Tibial nerve (tissue), 4 donors: ENCODE results near the gene GGA3. TPM values are rescaled to one million over a fixed set of nuclear protein-coding genes. Genes with fewer than 3 reads are reported as not detected.

Experiments used
- DNase-seq, 2 donors: peaks; one replicate each; pipeline ENCODE4 v3.0.0-alpha.2; 2019; ENCODE audit warnings: low spot score in 2 of 2
- H3K27ac ChIP-seq, 4 donors: fragments of 200-600 bp; sonication (generic) in 3 of 4; one replicate each; pipeline ENCODE4 v1.5.1; 2017 to 2019; ENCODE audit warnings: mild to moderate bottlenecking in 1 of 4
- H3K27me3 ChIP-seq, 2 donors: fragments of 200-600 bp; sonication (generic) in 1 of 2; one replicate each; pipeline versions ENCODE4 v1.5.1 to v1.6.0; 2017 to 2019
- H3K36me3 ChIP-seq, 3 donors: fragments of 200-600 bp; sonication (generic); one replicate each; pipeline ENCODE4 v1.5.1; 2018 to 2019
- H3K4me1 ChIP-seq, 4 donors: fragments of 200-600 bp; sonication (generic) in 3 of 4; one replicate each; pipeline ENCODE4 v1.5.1; 2017 to 2019
- H3K4me3 ChIP-seq, 4 donors: fragments of 200-600 bp; sonication (generic) in 3 of 4; one replicate each; pipeline ENCODE4 v1.5.1; 2017 to 2019; ENCODE audit warnings: mild to moderate bottlenecking in 1 of 4, moderate library complexity in 1 of 4
- H3K9me3 ChIP-seq, 4 donors: fragments of 200-600 bp; sonication (generic) in 3 of 4; one replicate each; pipeline ENCODE4 v1.5.1; 2017 to 2019
- EP300 ChIP-seq, 2 donors: sonication (generic); formaldehyde crosslinking; IDR thresholded peaks; one replicate each; pipeline ENCODE4 v1.6.1; 2017; ENCODE audit warnings: antibody characterized with exemption in 2 of 2, mild to moderate bottlenecking in 1 of 2
- POLR2A ChIP-seq, 2 donors: fragments of 450-650 bp; IDR thresholded peaks; one replicate each; pipeline ENCODE4 v1.6.1; 2017; ENCODE audit warnings: antibody characterized with exemption in 2 of 2, mild to moderate bottlenecking in 2 of 2, moderate library complexity in 2 of 2
- WGBS, 2 donors: methylation state at CpG; one replicate each; pipeline ENCODE4 v1.1.5; 2018; 5-methylcytosine and 5-hydroxymethylcytosine counted together
- total RNA-seq, 4 donors: library from RNA; depleted of rRNA; stranded (reverse); fragments of >200 nt; gene quantifications; one replicate each; pipeline ENCODE4 v1.1.0, GENCODE V29; 2016
- TF ChIP-seq, protein P1 (sequence below), 5 experiments: fragments of 200-600 bp in 3 of 5; fragments of 450-650 bp in 2 of 5; sonication (generic) in 3 of 5; IDR thresholded peaks; one replicate each; pipeline ENCODE4 v1.5.1; 2016 to 2019; ENCODE audit warnings: antibody characterized with exemption in 5 of 5, mild to moderate bottlenecking in 3 of 5, moderate library complexity in 2 of 5

GGA3 gene
- total RNA-seq, 4 donors from 2014 or later: 45.5 to 66.0 (median 56.6) TPM

DNA sequence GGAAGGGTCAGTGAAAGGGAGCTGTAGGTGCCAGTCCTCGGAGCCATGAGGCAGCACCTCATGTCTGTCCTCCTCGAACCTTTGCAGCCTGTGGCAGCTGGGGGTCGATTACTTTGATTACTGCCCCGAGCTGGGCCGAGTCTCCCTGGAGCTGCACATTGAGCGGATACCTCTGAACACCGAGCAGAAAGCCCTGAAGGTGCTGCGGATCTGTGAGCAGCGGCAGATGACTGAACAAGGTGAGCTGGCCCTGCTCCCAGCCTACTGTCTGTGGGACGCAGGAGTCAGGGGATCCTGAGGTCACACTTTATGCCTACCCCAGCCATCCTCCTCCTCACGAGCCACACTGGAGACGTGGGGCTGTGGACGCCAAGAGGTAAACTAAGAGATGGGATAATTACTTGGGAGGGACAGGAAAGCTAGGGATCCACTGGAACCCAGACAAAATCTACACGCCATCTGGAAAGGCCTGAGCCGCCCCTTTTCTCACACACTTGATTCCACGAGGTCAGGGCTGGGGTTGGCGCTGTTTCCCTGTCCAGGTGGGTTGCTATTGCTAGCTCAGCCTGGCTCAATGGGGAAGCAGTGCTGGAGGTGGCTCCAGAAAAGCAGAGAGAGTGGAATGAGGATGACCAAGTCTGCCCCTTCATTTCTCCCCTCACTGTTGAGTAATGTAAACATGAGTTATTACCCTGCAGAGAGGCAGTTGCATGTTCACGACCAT, 29.5 kb downstream of the GGA3 start:
- WGBS, 2 donors: 90% methylated on average over 18 of the region's 18 CpGs
- Histone ChIP-seq H3K9me3 (no peaks in the 10 kb centered on the region), H3K36me3 (peaks cover 3 to 96% (median 36%) of the 10 kb centered on the region in 3 donors), H3K27ac (no peak overlapping the region), H3K27me3 (no peaks in the 10 kb centered on the region), H3K4me1 (no peaks in the 10 kb centered on the region), H3K4me3 (no peak overlapping the region)
- DNase-seq: no peak
- TF ChIP-seq, protein P1, sequence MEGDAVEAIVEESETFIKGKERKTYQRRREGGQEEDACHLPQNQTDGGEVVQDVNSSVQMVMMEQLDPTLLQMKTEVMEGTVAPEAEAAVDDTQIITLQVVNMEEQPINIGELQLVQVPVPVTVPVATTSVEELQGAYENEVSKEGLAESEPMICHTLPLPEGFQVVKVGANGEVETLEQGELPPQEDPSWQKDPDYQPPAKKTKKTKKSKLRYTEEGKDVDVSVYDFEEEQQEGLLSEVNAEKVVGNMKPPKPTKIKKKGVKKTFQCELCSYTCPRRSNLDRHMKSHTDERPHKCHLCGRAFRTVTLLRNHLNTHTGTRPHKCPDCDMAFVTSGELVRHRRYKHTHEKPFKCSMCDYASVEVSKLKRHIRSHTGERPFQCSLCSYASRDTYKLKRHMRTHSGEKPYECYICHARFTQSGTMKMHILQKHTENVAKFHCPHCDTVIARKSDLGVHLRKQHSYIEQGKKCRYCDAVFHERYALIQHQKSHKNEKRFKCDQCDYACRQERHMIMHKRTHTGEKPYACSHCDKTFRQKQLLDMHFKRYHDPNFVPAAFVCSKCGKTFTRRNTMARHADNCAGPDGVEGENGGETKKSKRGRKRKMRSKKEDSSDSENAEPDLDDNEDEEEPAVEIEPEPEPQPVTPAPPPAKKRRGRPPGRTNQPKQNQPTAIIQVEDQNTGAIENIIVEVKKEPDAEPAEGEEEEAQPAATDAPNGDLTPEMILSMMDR (IDR thresholded peaks at IDR 0.05): no peak
- TF ChIP-seq EP300 (IDR thresholded peaks at IDR 0.05): no peak
- no peak for TF ChIP-seq POLR2A (IDR thresholded peaks at IDR 0.05)

DNA sequence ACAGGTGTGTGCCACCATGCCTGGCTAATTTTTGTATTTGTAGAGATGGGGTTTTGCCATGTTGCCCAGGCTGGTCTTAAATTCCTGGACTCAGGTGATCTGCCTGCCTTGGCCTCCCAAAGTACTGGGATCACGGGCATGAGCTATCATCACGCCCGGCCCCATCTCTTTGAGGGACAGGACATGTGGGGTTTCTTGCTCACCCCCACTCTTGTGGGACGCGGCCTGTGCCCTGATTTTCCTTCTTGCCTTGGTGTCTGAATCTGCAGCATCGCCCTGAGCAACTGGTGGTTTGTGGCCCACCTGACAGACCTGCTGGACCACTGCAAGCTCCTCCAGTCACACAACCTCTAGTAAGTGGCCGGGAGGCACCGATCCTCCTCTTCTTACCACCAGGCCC, 30.3 kb downstream of the GGA3 start:
- no peaks in the 10 kb centered on the region for H3K27me3 ChIP-seq
- H3K27ac ChIP-seq: no peak overlapping the region
- H3K4me1 ChIP-seq: no peaks in the 10 kb centered on the region
- TF ChIP-seq POLR2A (IDR thresholded peaks at IDR 0.05): no peak
- TF ChIP-seq EP300 (IDR thresholded peaks at IDR 0.05): no peak
- TF ChIP-seq, protein P1 (IDR thresholded peaks at IDR 0.05): no peak
- WGBS, 2 donors: 98% methylated on average over 8 of the region's 8 CpGs
- H3K36me3 ChIP-seq: peaks cover 3 to 96% (median 36%) of the 10 kb centered on the region in 3 donors
- no peaks in the 10 kb centered on the region for H3K9me3 ChIP-seq
- no peak overlapping the region for H3K4me3 ChIP-seq
- no peak for DNase-seq

DNA sequence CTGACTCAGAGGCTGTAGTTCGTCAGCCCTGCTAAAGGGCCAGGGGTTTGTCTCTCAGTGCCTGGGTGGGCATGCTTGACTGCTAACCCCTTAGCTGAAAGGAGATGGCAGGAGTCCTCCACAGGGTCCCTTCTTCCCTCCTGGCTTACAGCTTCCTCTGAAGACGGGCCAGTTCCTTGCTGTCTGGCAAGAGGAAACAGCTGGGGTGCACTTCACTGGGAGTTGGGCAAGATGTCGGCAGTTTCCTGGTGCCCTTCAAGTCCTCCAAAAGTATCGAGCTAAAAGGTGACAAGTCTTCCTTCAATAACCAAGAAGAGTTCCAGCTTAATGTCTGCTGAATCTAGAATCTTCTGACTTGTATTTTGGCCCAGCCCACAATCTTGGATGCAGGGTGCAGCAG, 32.6 kb downstream of the GGA3 start:
- no peaks in the 10 kb centered on the region for H3K27me3 ChIP-seq
- no peaks in the 10 kb centered on the region for H3K4me1 ChIP-seq
- no peak overlapping the region for H3K4me3 ChIP-seq
- H3K36me3 ChIP-seq: peaks cover 4 to 95% (median 29%) of the 10 kb centered on the region in 3 donors
- no peaks in the 10 kb centered on the region for H3K9me3 ChIP-seq
- 57 to 76% methylated on average over 4 of the region's 4 CpGs for WGBS, 2 donors
- H3K27ac ChIP-seq: peak overlapping the region in 2 of 4 donors; percentile 40 to 75
- TF ChIP-seq, protein P1 (IDR thresholded peaks at IDR 0.05): no peak
- TF ChIP-seq EP300 (IDR thresholded peaks at IDR 0.05) (no peak), POLR2A (IDR thresholded peaks at IDR 0.05) (no peak)
- no peak for DNase-seq

DNA sequence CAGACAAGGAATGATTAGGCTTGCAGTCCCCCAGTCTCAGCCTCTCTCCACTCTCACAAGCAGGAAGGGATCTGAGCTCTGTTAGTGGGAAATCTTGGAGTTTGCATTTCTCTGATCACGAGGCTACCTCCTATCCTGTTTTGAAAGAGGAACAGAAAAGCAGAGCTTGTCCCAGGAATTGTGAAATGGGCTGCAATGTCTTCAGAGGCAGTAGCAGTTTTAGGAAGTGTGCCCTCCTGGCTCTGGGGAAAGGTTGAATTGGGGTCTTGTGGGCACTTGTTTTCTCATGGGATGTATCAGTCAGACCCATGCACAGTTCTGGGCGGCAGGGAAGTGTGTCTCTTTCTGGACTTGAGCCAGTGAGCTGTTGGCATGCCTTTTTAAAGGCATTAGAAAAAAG, 33.1 kb downstream of the GGA3 start:
- peak overlapping the region in 1 of 4 donors; percentile 40 for H3K27ac ChIP-seq
- H3K4me3 ChIP-seq: no peak overlapping the region
- no peaks in the 10 kb centered on the region for H3K4me1 ChIP-seq
- H3K27me3 ChIP-seq: no peaks in the 10 kb centered on the region
- TF ChIP-seq POLR2A (IDR thresholded peaks at IDR 0.05) (no peak), EP300 (IDR thresholded peaks at IDR 0.05) (peak in 1 of 2 donors; percentile 80)
- 32 to 46% methylated on average over 2 of the region's 2 CpGs for WGBS, 2 donors
- DNase-seq: peak in 1 of 2 donors; percentile 41
- H3K9me3 ChIP-seq: no peaks in the 10 kb centered on the region
- peaks cover 4 to 96% (median 29%) of the 10 kb centered on the region in 3 donors for H3K36me3 ChIP-seq

DNA sequence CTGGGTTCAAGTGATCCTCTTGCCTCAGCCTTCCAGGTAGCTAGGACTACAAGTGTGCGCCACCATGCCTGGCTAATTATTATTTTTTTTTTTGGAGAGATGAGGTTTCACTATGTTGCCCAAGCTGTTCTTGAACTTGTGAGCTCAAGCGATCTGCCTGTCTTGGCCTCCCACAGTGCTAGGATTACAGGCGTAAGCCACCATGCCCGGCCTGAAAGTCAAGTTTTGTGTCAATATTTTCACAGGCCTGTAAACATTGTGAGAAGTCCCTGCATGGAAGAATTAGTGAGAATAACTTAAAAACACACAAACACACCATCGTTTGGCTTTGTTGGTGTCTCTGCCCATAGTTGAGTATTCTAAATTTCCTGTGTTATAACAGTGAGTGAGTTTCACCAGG, 33.7 kb downstream of the GGA3 start:
- WGBS, 2 donors: 84 to 85% methylated on average over 5 of the region's 5 CpGs
- Histone ChIP-seq H3K4me3 (no peak overlapping the region), H3K27ac (peak overlapping the region in 1 of 4 donors; percentile 40), H3K27me3 (no peaks in the 10 kb centered on the region), H3K36me3 (peaks cover 4 to 97% (median 25%) of the 10 kb centered on the region in 3 donors), H3K9me3 (no peaks in the 10 kb centered on the region), H3K4me1 (no peaks in the 10 kb centered on the region)
- no peak for TF ChIP-seq EP300 (IDR thresholded peaks at IDR 0.05)
- TF ChIP-seq POLR2A (IDR thresholded peaks at IDR 0.05): no peak
- TF ChIP-seq, protein P1 (IDR thresholded peaks at IDR 0.05): no peak
- DNase-seq: no peak
